Tibial artery (tissue), 4 donors: Measurements from ENCODE around the gene NUAK2.

Experiments used
- DNase-seq, 2 donors: peaks; one replicate each; pipeline ENCODE4 v3.0.0-alpha.2; 2019
- H3K27ac ChIP-seq, 2 donors: fragments of 200-600 bp; sonication (generic) in 1 of 2; 1 replicate in 1 of 2; 2 replicates in 1 of 2; pipeline ENCODE4 v1.5.1; 2018 to 2019; ENCODE audit warnings: mild to moderate bottlenecking in 1 of 2
- H3K27me3 ChIP-seq, 2 donors: fragments of 200-600 bp; sonication (generic) in 1 of 2; one replicate each; pipeline versions ENCODE4 v1.5.1 to v1.6.0; 2016 to 2019
- H3K36me3 ChIP-seq, 3 donors: fragments of 200-600 bp; sonication (generic) in 2 of 3; one replicate each; pipeline ENCODE4 v1.5.1; 2016 to 2019; ENCODE audit warnings: mild to moderate bottlenecking in 2 of 3
- H3K4me1 ChIP-seq, 4 donors: fragments of 200-600 bp; sonication (generic) in 2 of 4; 1 replicate in 3 of 4; 2 replicates in 1 of 4; pipeline ENCODE4 v1.5.1; 2016 to 2019
- H3K4me3 ChIP-seq, 2 donors: fragments of 200-600 bp; sonication (generic) in 1 of 2; 1 replicate in 1 of 2; 2 replicates in 1 of 2; pipeline ENCODE4 v1.5.1; 2018 to 2019; ENCODE audit warnings: mild to moderate bottlenecking in 2 of 2
- H3K9me3 ChIP-seq, 3 donors: fragments of 200-600 bp; sonication (generic) in 1 of 3; one replicate each; pipeline ENCODE4 v1.5.1; 2016 to 2019
- CTCF ChIP-seq, 2 experiments: fragments of 200-600 bp in 1 of 2; fragments of 450-650 bp in 1 of 2; IDR thresholded peaks; one replicate each; pipeline ENCODE4 v1.5.1; 2017 to 2019; ENCODE audit warnings: antibody characterized with exemption in 2 of 2, mild to moderate bottlenecking in 1 of 2, moderate library complexity in 1 of 2
- intact Hi-C: fragments of 100-400 bp; cut with DNase I; formaldehyde crosslinking; loops from one replicate; pipeline ENCODE4 v1.15.0; 2023; ENCODE audit warnings: low total_unique reads

NUAK2 gene

GRCh38 chr1:205324781-205325180 is 3.2 kb upstream of the NUAK2 start:
- H3K9me3 ChIP-seq, result no peaks in the 10 kb centered on the region
- H3K27me3 ChIP-seq, result peaks cover 0 to 19% of the 10 kb centered on the region in 2 donors
- no peak overlapping the region for H3K4me3 ChIP-seq
- H3K36me3 ChIP-seq, result no peaks in the 10 kb centered on the region
- TF ChIP-seq CTCF (IDR thresholded peaks at IDR 0.05), result no peak
- intact Hi-C loops, result no loop called here
- no peak overlapping the region for H3K27ac ChIP-seq
- peaks cover 0 to 21% (median 5%) of the 10 kb centered on the region in 4 donors for H3K4me1 ChIP-seq
- DNase-seq, result no peak

GRCh38 chr1:205323794-205324193 is 2.2 kb upstream of the NUAK2 start:
- intact Hi-C loops, result no loop called here
- Histone ChIP-seq H3K27me3 (peaks cover 0 to 18% of the 10 kb centered on the region in 2 donors), H3K4me1 (peaks cover 0 to 28% (median 12%) of the 10 kb centered on the region in 4 donors), H3K36me3 (no peaks in the 10 kb centered on the region), H3K27ac (no peak overlapping the region), H3K9me3 (no peaks in the 10 kb centered on the region), H3K4me3 (no peak overlapping the region)
- no peak for DNase-seq
- TF ChIP-seq CTCF (IDR thresholded peaks at IDR 0.05), result no peak

- DNase-seq, result no peak
- Histone ChIP-seq H3K4me3 (peak overlapping the region; percentile 58 to 68), H3K27me3 (peaks cover 0 to 7% of the 10 kb centered on the region in 2 donors), H3K4me1 (peaks cover 0 to 42% (median 21%) of the 10 kb centered on the region in 4 donors), H3K27ac (peak overlapping the region in 1 of 2 donors; percentile 29), H3K9me3 (no peaks in the 10 kb centered on the region), H3K36me3 (no peaks in the 10 kb centered on the region)
- no peak for TF ChIP-seq CTCF (IDR thresholded peaks at IDR 0.05)
- intact Hi-C loops, result no loop called here
Observed at GRCh38 chr1:205321959-205322283, 376 bp upstream of the NUAK2 start.

- Histone ChIP-seq H3K27ac (no peak overlapping the region), H3K27me3 (no peaks in the 10 kb centered on the region), H3K4me1 (peaks cover 0 to 42% (median 21%) of the 10 kb centered on the region in 4 donors), H3K4me3 (no peak overlapping the region), H3K36me3 (no peaks in the 10 kb centered on the region), H3K9me3 (no peaks in the 10 kb centered on the region)
- TF ChIP-seq CTCF (IDR thresholded peaks at IDR 0.05), result no peak
- DNase-seq, result peak; percentile 69 to 82
- intact Hi-C loops, result no loop called here
Observed at GRCh38 chr1:205319081-205320018, 2.2 kb downstream of the NUAK2 start.

- Histone ChIP-seq H3K27me3 (peaks cover 0 to 7% of the 10 kb centered on the region in 2 donors), H3K27ac (no peak overlapping the region), H3K36me3 (no peaks in the 10 kb centered on the region), H3K4me3 (no peak overlapping the region), H3K9me3 (no peaks in the 10 kb centered on the region), H3K4me1 (peaks cover 0 to 42% (median 23%) of the 10 kb centered on the region in 4 donors)
- intact Hi-C loops, result no loop called here
- DNase-seq, result no peak
- no peak for TF ChIP-seq CTCF (IDR thresholded peaks at IDR 0.05)
Observed at GRCh38 chr1:205318231-205318991, 3.1 kb downstream of the NUAK2 start.
